Fibroblast of the aortic adventitia (primary cell): Measurements from ENCODE around the gene CASP2. TPM values are rescaled to one million over a fixed set of nuclear protein-coding genes. Genes with fewer than 3 reads are reported as not detected.
"Not testable (repeated sequence)": the region's sequence is repeated elsewhere in the genome, so short reads cannot be mapped to it uniquely, and the experiment has no call there.

ENCODE experiments used
- DNase-seq: peaks from one replicate; pipeline ENCODE4 v3.0.0-alpha.2; 2010; ENCODE audit warnings: low read depth
- H3K4me3 ChIP-seq: 2 replicates; pipeline ENCODE4 v1.5.1; 2011; ENCODE audit warnings: low read depth, mild to moderate bottlenecking, control low read depth, low read length, moderate library complexity
- CTCF ChIP-seq: IDR thresholded peaks from 2 replicates; pipeline ENCODE4 v1.5.1; 2011; ENCODE audit warnings: mild to moderate bottlenecking, low read length, control low read depth, inconsistent platforms; ENCODE audit not compliant: insufficient read depth
- total RNA-seq: library from RNA; depleted of rRNA; stranded (reverse); fragments of >200 nt; gene quantifications from 2 replicates; pipeline ENCODE4 v1.2.3, GENCODE V29; 2012; ENCODE audit warnings: low replicate concordance

CASP2 gene
- total RNA-seq, 1 donor = 19.8 TPM

GRCh38 chr7:143289421-143289820 is 1.3 kb downstream of the CASP2 start:
- no peak for TF ChIP-seq CTCF
- no peak for DNase-seq
- H3K4me3 ChIP-seq = peak overlapping the region; percentile 90

- peak overlapping the region; percentile 37 for H3K4me3 ChIP-seq
These were observed 1.7 kb downstream of the CASP2 start for GRCh38 chr7:143289888-143290287.

GRCh38 chr7:143290293-143290692 is 2.1 kb downstream of the CASP2 start:
- DNase-seq = no peak
- no peak overlapping the region for H3K4me3 ChIP-seq
- no peak for TF ChIP-seq CTCF

More at GRCh38 chr7:143289888-143290287, 1.7 kb downstream of the CASP2 start:
- DNase-seq = not testable (repeated sequence)

GRCh38 chr7:143292876-143293275 is 4.7 kb downstream of the CASP2 start:
- no peak for DNase-seq
- no peak for TF ChIP-seq CTCF
- no peak overlapping the region for H3K4me3 ChIP-seq

GRCh38 chr7:143295870-143296269 is 7.7 kb downstream of the CASP2 start:
- no peak overlapping the region for H3K4me3 ChIP-seq
- no peak for TF ChIP-seq CTCF
- DNase-seq = peak; percentile 69

GRCh38 chr7:143296686-143297085 is 8.5 kb downstream of the CASP2 start:
- no peak overlapping the region for H3K4me3 ChIP-seq
- TF ChIP-seq CTCF = no peak
- DNase-seq = no peak

- H3K4me3 ChIP-seq = no peak overlapping the region
- DNase-seq = peak; percentile 40
- no peak for TF ChIP-seq CTCF
These were observed 11.2 kb downstream of the CASP2 start for GRCh38 chr7:143299346-143299745.
